GM12891 (cell line): ENCODE data around the gene RHOBTB3.

ENCODE experiments used
- PAX5 ChIP-seq: IDR thresholded peaks from 2 replicates; pipeline ENCODE4 v1.6.1; 2011; ENCODE audit warnings: low read length, moderate library complexity, mild to moderate bottlenecking; ENCODE audit not compliant: insufficient read depth, severe bottlenecking
- POLR2A ChIP-seq: IDR thresholded peaks from 2 replicates; pipeline ENCODE4 v1.6.1; 2011; ENCODE audit warnings: low read depth, low read length, control low read depth
- POLR2AphosphoS5 ChIP-seq: IDR thresholded peaks from 2 replicates; pipeline ENCODE4 v1.6.1; 2011; ENCODE audit warnings: low read depth, low read length, control low read depth
- POU2F2 ChIP-seq: IDR thresholded peaks from 2 replicates; pipeline ENCODE4 v1.6.1; 2011; ENCODE audit warnings: low read depth, mild to moderate bottlenecking, control low read depth, low read length, moderate library complexity
- SPI1 ChIP-seq: IDR thresholded peaks from 2 replicates; pipeline ENCODE4 v1.6.1; 2011; ENCODE audit warnings: low read depth, low read length, control low read depth
- TAF1 ChIP-seq: IDR thresholded peaks from 2 replicates; pipeline ENCODE4 v1.6.1; 2011; ENCODE audit warnings: low read depth, low read length, control low read depth

DNA sequence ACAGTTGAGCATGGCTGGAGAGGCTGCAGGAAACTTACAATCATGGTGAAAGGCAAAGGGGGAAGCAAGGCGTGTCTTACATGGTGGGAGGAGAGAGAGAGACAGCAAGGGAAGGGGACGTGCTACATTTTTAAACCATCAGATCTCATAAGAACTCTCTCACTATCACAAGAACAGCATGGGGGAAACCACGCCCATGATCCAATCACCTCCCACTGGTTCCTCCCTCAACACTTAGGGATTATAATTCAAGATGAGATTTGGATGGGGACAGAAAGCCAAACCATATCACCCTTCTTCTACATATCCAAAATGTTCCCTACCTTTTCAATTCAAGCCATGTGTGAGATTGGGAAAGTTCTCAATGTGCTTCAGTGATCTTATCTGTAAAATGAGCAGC lies 114.3 kb downstream of the RHOBTB3 start:
- TF ChIP-seq POLR2A (no peak), POLR2AphosphoS5 (no peak), TAF1 (no peak), SPI1 (no peak), POU2F2 (no peak), PAX5 (no peak)
